Measurements from ENCODE around the gene TTC31. TPM values are rescaled to one million over a fixed set of nuclear protein-coding genes. Genes with fewer than 3 reads are reported as not detected.

TTC31 gene
- total RNA-seq, 1 donor from 2014 or later: 32.2 TPM

DNA sequence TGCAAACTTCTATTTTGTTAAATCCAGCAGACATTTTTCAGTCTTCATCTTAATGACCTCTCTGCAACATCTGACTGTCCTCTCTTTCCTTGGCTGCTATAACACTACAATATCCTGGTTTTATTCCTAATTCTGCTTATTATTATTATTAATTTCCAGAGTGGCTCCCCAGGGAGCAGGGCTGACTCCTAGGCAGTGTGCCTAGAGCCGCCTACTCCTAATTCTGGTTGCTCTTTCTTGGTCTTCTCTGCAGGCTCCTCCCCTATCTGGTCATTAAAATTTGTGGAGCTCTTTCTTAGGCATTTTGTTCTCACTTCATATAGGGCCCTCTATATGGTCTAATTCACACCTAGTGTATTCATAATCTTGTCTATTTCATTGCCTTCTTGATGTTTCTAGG lies 60.1 kb downstream of the TTC31 start:
- no peak for DNase-seq (ENCODE audit: low spot score, unreplicated experiment)
- Mint-ChIP-seq H3K27me3 (peaks cover 7% of the 10 kb centered on the region), H3K36me3 (ENCODE audit: insufficient read depth) (no peaks in the 10 kb centered on the region), H3K4me1 (ENCODE audit: low read depth) (peaks cover 1% of the 10 kb centered on the region), H3K27ac (no peak overlapping the region), H3K4me3 (ENCODE audit: low read depth) (no peak overlapping the region), H3K9me3 (ENCODE audit: low read depth) (no peaks in the 10 kb centered on the region)
- TF ChIP-seq, protein P1, sequence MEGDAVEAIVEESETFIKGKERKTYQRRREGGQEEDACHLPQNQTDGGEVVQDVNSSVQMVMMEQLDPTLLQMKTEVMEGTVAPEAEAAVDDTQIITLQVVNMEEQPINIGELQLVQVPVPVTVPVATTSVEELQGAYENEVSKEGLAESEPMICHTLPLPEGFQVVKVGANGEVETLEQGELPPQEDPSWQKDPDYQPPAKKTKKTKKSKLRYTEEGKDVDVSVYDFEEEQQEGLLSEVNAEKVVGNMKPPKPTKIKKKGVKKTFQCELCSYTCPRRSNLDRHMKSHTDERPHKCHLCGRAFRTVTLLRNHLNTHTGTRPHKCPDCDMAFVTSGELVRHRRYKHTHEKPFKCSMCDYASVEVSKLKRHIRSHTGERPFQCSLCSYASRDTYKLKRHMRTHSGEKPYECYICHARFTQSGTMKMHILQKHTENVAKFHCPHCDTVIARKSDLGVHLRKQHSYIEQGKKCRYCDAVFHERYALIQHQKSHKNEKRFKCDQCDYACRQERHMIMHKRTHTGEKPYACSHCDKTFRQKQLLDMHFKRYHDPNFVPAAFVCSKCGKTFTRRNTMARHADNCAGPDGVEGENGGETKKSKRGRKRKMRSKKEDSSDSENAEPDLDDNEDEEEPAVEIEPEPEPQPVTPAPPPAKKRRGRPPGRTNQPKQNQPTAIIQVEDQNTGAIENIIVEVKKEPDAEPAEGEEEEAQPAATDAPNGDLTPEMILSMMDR (IDR thresholded peaks at IDR 0.05; ENCODE audit: unreplicated experiment): no peak

Other genes with a start within 250 kb of the TTC31 start
- gene SLC4A5, start 139.7 kb upstream of the TTC31 start, total RNA-seq: 4.1 and 5.9 TPM in 2 replicates
- 178 and 195 TPM in 2 replicates for gene DCTN1, start 102.8 kb upstream of the TTC31 start, total RNA-seq
- 11.3 and 13.4 TPM in 2 replicates for gene C2orf81, start 61.5 kb upstream of the TTC31 start, total RNA-seq
- gene WDR54, start 61.4 kb upstream of the TTC31 start, total RNA-seq: 28.1 and 30.2 TPM in 2 replicates
- gene RTKN, start 41.1 kb upstream of the TTC31 start, total RNA-seq: 121 and 129 TPM in 2 replicates
- gene INO80B, start 28.0 kb upstream of the TTC31 start, total RNA-seq: 46.8 and 51.0 TPM in 2 replicates
- gene WBP1, start 24.6 kb upstream of the TTC31 start, total RNA-seq: 127 and 140 TPM in 2 replicates
- 67.9 and 71.5 TPM in 2 replicates for gene MOGS, start 17.7 kb upstream of the TTC31 start, total RNA-seq
- gene MRPL53, start 10.4 kb upstream of the TTC31 start, total RNA-seq: 61.3 and 64.1 TPM in 2 replicates
- gene CCDC142, start 83 bp upstream of the TTC31 start, total RNA-seq: 39.9 and 42.0 TPM in 2 replicates
- 7.3 and 9.3 TPM in 2 replicates for gene LBX2, start 16.5 kb downstream of the TTC31 start, total RNA-seq
- 23.3 and 24.4 TPM in 2 replicates for gene PCGF1, start 24.6 kb downstream of the TTC31 start, total RNA-seq
- gene TLX2, start 31.4 kb downstream of the TTC31 start, total RNA-seq: 0.33 TPM in 1 of 2 replicates, not detected in the other
- 1.5 and 1.7 TPM in 2 replicates for gene DQX1, start 43.1 kb downstream of the TTC31 start, total RNA-seq
- 110 and 115 TPM in 2 replicates for gene AUP1, start 46.6 kb downstream of the TTC31 start, total RNA-seq
- 35.9 and 41.9 TPM in 2 replicates for gene HTRA2, start 46.9 kb downstream of the TTC31 start, total RNA-seq
- gene LOXL3, start 70.9 kb downstream of the TTC31 start, total RNA-seq: 23.4 and 24.2 TPM in 2 replicates
- 18.5 and 20.9 TPM in 2 replicates for gene DOK1, start 71.6 kb downstream of the TTC31 start, total RNA-seq
- gene M1AP, start 165.2 kb downstream of the TTC31 start, total RNA-seq: 2.5 and 2.6 TPM in 2 replicates
- gene SEMA4F, start 171.2 kb downstream of the TTC31 start, total RNA-seq: 11.5 and 13.4 TPM in 2 replicates

All from progenitor cell of endocrine pancreas (in vitro differentiated cells).